ENCODE measurements around the gene POLQ. TPM values are rescaled to one million over a fixed set of nuclear protein-coding genes. Genes with fewer than 3 reads are reported as not detected.

POLQ gene
- polyA plus RNA-seq, 2 donors = 2.1 to 3.2 TPM

DNA sequence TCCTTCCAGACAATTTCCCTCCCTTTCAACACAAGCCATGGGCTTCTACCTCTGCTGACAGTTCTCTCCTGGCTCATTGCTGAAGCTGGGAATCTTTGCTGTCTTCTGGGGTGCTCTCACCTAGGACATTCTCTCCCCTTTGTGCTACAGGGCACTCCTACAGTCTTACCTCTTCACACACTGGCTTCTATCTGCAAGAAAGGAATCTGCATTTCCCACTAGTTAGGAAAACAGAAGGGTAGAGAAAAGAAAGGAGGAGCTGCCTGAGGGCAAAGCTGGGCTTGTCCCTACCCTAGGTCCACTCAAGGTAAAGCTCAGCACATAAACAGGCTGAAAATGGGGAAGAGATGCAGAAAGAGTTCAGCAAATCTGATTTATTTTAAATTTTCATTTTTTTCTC is 16.4 kb upstream of the POLQ start:
- H3K27me3 ChIP-seq (ENCODE audit: control insufficient read depth in 1 of 2, insufficient read depth in 2 of 2, low read length in 2 of 2) = no peaks in the 10 kb centered on the region
- H3K4me1 ChIP-seq (ENCODE audit: control insufficient read depth in 2 of 2, insufficient read depth in 2 of 2, low read length in 1 of 2) = no peaks in the 10 kb centered on the region
- H3K9me3 ChIP-seq (ENCODE audit: control insufficient read depth in 2 of 2, insufficient read depth in 1 of 2, low read depth in 1 of 2, low read length in 1 of 2) = no peaks in the 10 kb centered on the region
- H3K4me3 ChIP-seq (ENCODE audit: low read depth in 1 of 2, low read length in 2 of 2) = no peak overlapping the region
- no peak overlapping the region for H3K27ac ChIP-seq (ENCODE audit: low read depth in 2 of 2, low read length in 1 of 2)
- H3K36me3 ChIP-seq (ENCODE audit: control insufficient read depth in 2 of 2, insufficient read depth in 2 of 2, low read length in 1 of 2) = no peaks in the 10 kb centered on the region

DNA sequence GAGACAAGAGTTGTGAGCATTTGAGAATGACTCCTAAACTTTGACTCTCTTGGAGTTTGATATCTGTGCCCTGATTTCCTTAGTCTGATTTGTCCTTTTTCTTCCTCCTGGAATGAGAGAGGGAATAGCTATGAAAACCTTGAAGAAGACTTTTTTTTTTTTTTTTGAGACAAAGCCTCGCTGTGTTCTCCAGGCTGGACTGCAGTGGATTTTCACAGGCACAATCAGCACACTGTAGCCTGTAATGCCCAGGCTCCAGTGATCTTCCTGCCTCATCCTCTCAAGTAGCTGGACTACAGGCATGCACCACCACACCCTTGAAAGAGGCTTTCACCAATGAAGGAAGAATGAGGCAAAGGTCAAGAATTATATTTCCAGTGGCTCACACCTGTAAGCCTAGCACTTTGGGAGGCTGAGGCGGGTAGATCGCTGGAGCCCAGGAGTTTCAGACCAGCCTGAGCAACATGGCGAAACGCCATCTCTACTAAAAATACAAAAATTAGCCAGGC is 11.7 kb upstream of the POLQ start:
- Histone ChIP-seq H3K9me3 (ENCODE audit: control insufficient read depth in 2 of 2, insufficient read depth in 1 of 2, low read depth in 1 of 2, low read length in 1 of 2) (no peaks in the 10 kb centered on the region), H3K27ac (ENCODE audit: low read depth in 2 of 2, low read length in 1 of 2) (no peak overlapping the region), H3K4me1 (ENCODE audit: control insufficient read depth in 2 of 2, insufficient read depth in 2 of 2, low read length in 1 of 2) (no peaks in the 10 kb centered on the region), H3K36me3 (ENCODE audit: control insufficient read depth in 2 of 2, insufficient read depth in 2 of 2, low read length in 1 of 2) (no peaks in the 10 kb centered on the region), H3K4me3 (ENCODE audit: low read depth in 1 of 2, low read length in 2 of 2) (no peak overlapping the region), H3K27me3 (ENCODE audit: control insufficient read depth in 1 of 2, insufficient read depth in 2 of 2, low read length in 2 of 2) (no peaks in the 10 kb centered on the region)
- 89% methylated on average over 5 of the region's 5 CpGs for WGBS, 2 donors

DNA sequence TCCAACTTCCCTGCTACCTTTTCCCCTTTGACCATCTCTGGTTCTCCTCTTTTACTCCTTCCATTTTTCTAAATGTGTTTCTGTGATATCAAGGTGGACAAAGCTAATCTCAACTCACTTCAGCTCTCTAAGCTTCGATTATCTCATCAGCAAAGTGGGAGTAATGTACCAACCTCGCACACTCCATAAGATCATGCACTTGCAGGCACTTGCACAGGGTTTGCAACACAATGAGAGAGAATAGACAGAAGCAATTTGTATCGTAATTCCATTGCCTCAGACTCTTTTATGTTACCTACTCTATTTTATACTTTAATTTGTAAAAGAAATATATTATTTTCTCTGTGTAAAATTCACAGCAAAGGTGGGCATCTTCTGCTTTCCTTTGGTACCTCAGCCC is 7.0 kb upstream of the POLQ start:
- H3K4me1 ChIP-seq (ENCODE audit: control insufficient read depth in 2 of 2, insufficient read depth in 2 of 2, low read length in 1 of 2) = no peaks in the 10 kb centered on the region
- H3K36me3 ChIP-seq (ENCODE audit: control insufficient read depth in 2 of 2, insufficient read depth in 2 of 2, low read length in 1 of 2) = no peaks in the 10 kb centered on the region
- 75 to 84% methylated on average over 3 of the region's 3 CpGs for WGBS, 2 donors
- no peaks in the 10 kb centered on the region for H3K9me3 ChIP-seq (ENCODE audit: control insufficient read depth in 2 of 2, insufficient read depth in 1 of 2, low read depth in 1 of 2, low read length in 1 of 2)
- H3K27me3 ChIP-seq (ENCODE audit: control insufficient read depth in 1 of 2, insufficient read depth in 2 of 2, low read length in 2 of 2) = no peaks in the 10 kb centered on the region
- no peak overlapping the region for H3K4me3 ChIP-seq (ENCODE audit: low read depth in 1 of 2, low read length in 2 of 2)
- H3K27ac ChIP-seq (ENCODE audit: low read depth in 2 of 2, low read length in 1 of 2) = no peak overlapping the region

DNA sequence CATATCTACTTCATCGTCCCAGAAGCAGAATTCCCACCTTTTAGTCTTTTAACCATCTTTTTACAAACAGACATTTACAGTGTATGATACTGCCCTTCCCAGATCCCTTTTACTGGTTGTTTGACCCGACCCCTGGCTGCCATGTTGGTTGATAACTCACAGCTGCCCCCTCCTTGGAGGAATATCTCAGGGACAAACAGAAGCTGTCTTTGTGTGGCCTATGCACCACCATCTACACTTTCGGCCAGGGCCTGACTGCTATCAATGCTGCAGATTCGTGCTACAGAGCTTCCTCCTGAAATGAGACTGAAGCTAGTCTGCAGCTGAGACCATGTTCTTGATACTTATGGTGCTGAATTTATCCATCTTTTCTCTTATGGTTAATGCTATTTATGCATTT is 6.6 kb upstream of the POLQ start:
- Histone ChIP-seq H3K4me3 (ENCODE audit: low read depth in 1 of 2, low read length in 2 of 2) (no peak overlapping the region), H3K4me1 (ENCODE audit: control insufficient read depth in 2 of 2, insufficient read depth in 2 of 2, low read length in 1 of 2) (no peaks in the 10 kb centered on the region), H3K27ac (ENCODE audit: low read depth in 2 of 2, low read length in 1 of 2) (no peak overlapping the region), H3K27me3 (ENCODE audit: control insufficient read depth in 1 of 2, insufficient read depth in 2 of 2, low read length in 2 of 2) (no peaks in the 10 kb centered on the region), H3K9me3 (ENCODE audit: control insufficient read depth in 2 of 2, insufficient read depth in 1 of 2, low read depth in 1 of 2, low read length in 1 of 2) (no peaks in the 10 kb centered on the region), H3K36me3 (ENCODE audit: control insufficient read depth in 2 of 2, insufficient read depth in 2 of 2, low read length in 1 of 2) (no peaks in the 10 kb centered on the region)
- 48 to 67% methylated on average over 4 of the region's 4 CpGs for WGBS, 2 donors

DNA sequence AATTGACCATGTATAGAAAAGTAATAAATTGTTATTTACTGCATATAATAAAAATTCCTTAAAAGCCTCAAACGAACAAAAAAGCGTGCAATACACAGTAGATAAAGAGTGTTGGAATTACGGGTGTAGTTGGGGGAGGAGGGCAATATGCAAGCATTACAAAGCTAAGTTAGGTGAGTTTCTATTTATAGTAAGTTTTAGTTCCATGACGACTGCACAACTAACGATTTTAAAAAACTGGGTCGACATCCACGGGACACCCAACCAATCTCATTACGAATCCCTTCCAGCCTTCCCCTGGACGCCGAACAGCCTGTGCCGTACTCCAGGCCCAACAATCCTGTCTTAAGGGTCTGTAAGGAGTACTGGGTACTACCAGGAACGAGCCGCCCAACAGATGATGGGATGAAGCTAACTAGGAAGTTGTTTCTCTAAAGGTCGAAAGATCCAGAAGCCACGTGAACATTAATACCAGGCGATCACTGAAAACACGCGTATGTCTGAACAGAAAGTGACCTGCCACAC is 677 bp downstream of the POLQ start:
- peaks cover 0 to 5% of the 10 kb centered on the region in 2 donors for H3K4me1 ChIP-seq (ENCODE audit: control insufficient read depth in 2 of 2, insufficient read depth in 2 of 2, low read length in 1 of 2)
- WGBS, 2 donors = 2 to 5% methylated on average over 18 of the region's 18 CpGs
- H3K27ac ChIP-seq (ENCODE audit: low read depth in 2 of 2, low read length in 1 of 2) = no peak overlapping the region
- no peaks in the 10 kb centered on the region for H3K27me3 ChIP-seq (ENCODE audit: control insufficient read depth in 1 of 2, insufficient read depth in 2 of 2, low read length in 2 of 2)
- no peaks in the 10 kb centered on the region for H3K36me3 ChIP-seq (ENCODE audit: control insufficient read depth in 2 of 2, insufficient read depth in 2 of 2, low read length in 1 of 2)
- peak overlapping the region; percentile 62 to 84 for H3K4me3 ChIP-seq (ENCODE audit: low read depth in 1 of 2, low read length in 2 of 2)
- no peaks in the 10 kb centered on the region for H3K9me3 ChIP-seq (ENCODE audit: control insufficient read depth in 2 of 2, insufficient read depth in 1 of 2, low read depth in 1 of 2, low read length in 1 of 2)

DNA sequence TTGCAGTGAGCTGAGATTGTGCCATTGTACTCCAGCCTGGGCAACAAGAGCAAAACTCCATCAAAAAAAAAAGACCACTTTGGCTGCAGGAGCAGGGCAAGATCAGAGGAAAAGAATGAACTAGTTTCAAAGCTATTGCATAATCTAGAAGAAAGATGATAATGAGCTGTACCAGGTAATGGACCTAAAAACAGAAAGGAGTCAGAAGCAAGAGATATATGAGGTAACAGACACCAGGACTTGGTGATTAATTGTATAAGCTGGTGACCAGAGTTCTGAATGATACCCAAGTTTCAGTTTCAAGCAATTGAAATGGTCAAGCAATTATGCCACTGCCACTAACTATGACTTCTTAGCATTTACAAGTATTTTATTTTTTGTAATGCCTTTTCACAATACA is 2.9 kb downstream of the POLQ start:
- no peaks in the 10 kb centered on the region for H3K36me3 ChIP-seq (ENCODE audit: control insufficient read depth in 2 of 2, insufficient read depth in 2 of 2, low read length in 1 of 2)
- H3K27me3 ChIP-seq (ENCODE audit: control insufficient read depth in 1 of 2, insufficient read depth in 2 of 2, low read length in 2 of 2) = no peaks in the 10 kb centered on the region
- H3K4me3 ChIP-seq (ENCODE audit: low read depth in 1 of 2, low read length in 2 of 2) = no peak overlapping the region
- peaks cover 0 to 5% of the 10 kb centered on the region in 2 donors for H3K4me1 ChIP-seq (ENCODE audit: control insufficient read depth in 2 of 2, insufficient read depth in 2 of 2, low read length in 1 of 2)
- H3K27ac ChIP-seq (ENCODE audit: low read depth in 2 of 2, low read length in 1 of 2) = no peak overlapping the region
- no peaks in the 10 kb centered on the region for H3K9me3 ChIP-seq (ENCODE audit: control insufficient read depth in 2 of 2, insufficient read depth in 1 of 2, low read depth in 1 of 2, low read length in 1 of 2)

DNA sequence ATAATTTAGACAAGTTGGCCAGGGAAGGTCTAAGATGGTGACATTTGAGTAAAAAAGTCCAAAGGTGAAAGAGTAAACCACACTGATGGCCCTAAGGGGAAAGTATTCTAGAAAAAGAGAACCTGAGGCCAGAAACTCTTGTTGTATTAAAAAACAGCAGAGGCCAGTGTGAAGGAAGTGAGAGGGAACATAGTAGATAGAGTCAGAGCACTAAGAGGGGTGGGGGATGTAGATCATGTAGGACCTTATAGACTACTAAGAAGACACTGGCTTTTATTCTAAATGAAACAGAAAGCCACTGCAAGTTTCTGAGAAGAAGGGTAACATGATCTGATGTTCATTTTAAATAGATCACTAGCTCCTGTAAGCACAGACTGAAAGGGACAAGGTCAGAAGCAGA is 14.5 kb downstream of the POLQ start:
- Histone ChIP-seq H3K27me3 (ENCODE audit: control insufficient read depth in 1 of 2, insufficient read depth in 2 of 2, low read length in 2 of 2) (no peaks in the 10 kb centered on the region), H3K9me3 (ENCODE audit: control insufficient read depth in 2 of 2, insufficient read depth in 1 of 2, low read depth in 1 of 2, low read length in 1 of 2) (no peaks in the 10 kb centered on the region), H3K4me1 (ENCODE audit: control insufficient read depth in 2 of 2, insufficient read depth in 2 of 2, low read length in 1 of 2) (no peaks in the 10 kb centered on the region), H3K4me3 (ENCODE audit: low read depth in 1 of 2, low read length in 2 of 2) (no peak overlapping the region), H3K27ac (ENCODE audit: low read depth in 2 of 2, low read length in 1 of 2) (no peak overlapping the region), H3K36me3 (ENCODE audit: control insufficient read depth in 2 of 2, insufficient read depth in 2 of 2, low read length in 1 of 2) (no peaks in the 10 kb centered on the region)

DNA sequence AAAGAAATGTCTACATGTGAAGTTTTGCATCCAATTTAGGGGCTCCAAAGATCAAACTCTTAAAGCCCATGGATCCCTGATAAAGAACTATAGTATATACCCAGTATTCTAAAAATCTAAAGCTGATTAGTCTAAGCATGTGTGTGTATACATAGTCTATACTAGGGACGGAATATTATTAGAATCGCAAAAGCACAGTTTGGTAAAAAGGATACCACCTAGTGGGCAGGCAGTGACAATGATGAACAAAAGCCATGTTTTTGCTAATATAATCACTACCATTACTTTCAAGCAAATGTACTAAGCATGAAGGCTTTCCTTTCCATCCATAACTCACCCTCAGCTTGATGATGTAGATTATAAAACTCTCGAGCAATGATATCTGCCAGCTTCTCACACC is 16.5 kb downstream of the POLQ start:
- Histone ChIP-seq H3K27me3 (ENCODE audit: control insufficient read depth in 1 of 2, insufficient read depth in 2 of 2, low read length in 2 of 2) (no peaks in the 10 kb centered on the region), H3K36me3 (ENCODE audit: control insufficient read depth in 2 of 2, insufficient read depth in 2 of 2, low read length in 1 of 2) (no peaks in the 10 kb centered on the region), H3K4me3 (ENCODE audit: low read depth in 1 of 2, low read length in 2 of 2) (no peak overlapping the region), H3K4me1 (ENCODE audit: control insufficient read depth in 2 of 2, insufficient read depth in 2 of 2, low read length in 1 of 2) (no peaks in the 10 kb centered on the region), H3K27ac (ENCODE audit: low read depth in 2 of 2, low read length in 1 of 2) (no peak overlapping the region), H3K9me3 (ENCODE audit: control insufficient read depth in 2 of 2, insufficient read depth in 1 of 2, low read depth in 1 of 2, low read length in 1 of 2) (no peaks in the 10 kb centered on the region)
- WGBS, 2 donors = 60 to 62% methylated on average over 3 of the region's 3 CpGs

DNA sequence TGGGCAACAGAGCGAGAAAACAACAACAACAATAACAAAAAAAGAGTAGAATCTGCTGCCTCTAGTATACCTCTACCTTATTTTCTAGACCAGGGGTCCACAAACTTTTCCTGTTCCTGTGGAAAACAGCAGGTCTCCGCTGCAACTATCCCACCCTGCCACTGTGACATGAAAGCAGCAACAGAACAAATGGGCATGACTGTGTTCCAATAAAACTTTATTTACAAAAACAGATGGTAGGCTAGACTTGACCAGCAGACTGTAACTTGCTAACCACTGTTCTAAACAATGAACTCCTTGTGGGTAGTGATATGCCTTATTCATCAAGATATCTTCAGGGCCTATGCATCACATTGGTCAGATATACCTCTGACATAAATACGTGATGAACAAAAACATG is 25.3 kb downstream of the POLQ start:
- no peaks in the 10 kb centered on the region for H3K9me3 ChIP-seq (ENCODE audit: control insufficient read depth in 2 of 2, insufficient read depth in 1 of 2, low read depth in 1 of 2, low read length in 1 of 2)
- no peaks in the 10 kb centered on the region for H3K4me1 ChIP-seq (ENCODE audit: control insufficient read depth in 2 of 2, insufficient read depth in 2 of 2, low read length in 1 of 2)
- H3K27me3 ChIP-seq (ENCODE audit: control insufficient read depth in 1 of 2, insufficient read depth in 2 of 2, low read length in 2 of 2) = no peaks in the 10 kb centered on the region
- H3K36me3 ChIP-seq (ENCODE audit: control insufficient read depth in 2 of 2, insufficient read depth in 2 of 2, low read length in 1 of 2) = no peaks in the 10 kb centered on the region
- 97 to 99% methylated on average over 3 of the region's 3 CpGs for WGBS, 2 donors
- no peak overlapping the region for H3K4me3 ChIP-seq (ENCODE audit: low read depth in 1 of 2, low read length in 2 of 2)
- no peak overlapping the region for H3K27ac ChIP-seq (ENCODE audit: low read depth in 2 of 2, low read length in 1 of 2)

DNA sequence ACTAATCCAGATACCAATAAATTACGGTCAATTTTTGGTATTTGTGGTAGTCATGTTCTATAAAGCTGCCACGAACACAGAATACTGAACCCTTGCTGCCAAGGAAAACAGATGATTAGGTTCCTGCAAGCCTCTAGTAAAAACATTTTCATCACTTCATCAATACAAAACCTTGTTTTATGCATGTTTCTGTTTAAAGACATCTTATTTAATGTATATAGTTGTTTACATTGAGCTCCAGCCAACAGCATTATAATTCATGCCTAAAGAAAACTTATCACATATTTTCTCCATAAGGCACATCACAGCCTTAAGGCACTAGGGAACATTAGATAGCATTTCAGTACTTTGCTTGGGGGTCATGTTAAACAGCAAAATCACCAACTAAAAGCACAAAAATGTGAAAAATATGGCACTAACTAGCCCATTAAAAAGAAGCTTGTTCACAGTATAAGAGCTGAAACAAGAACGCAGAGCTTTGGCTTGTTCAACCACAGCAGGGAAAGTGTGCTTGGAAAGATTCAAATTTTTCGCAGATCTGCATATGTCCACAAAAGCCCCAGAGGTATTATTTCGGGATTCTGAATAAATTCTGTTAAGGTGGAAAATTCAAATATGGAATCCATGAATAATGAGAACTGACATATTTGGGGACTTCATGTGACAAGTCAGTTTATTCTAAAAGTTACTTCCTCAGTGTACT is 27.7 kb downstream of the POLQ start:
- no peak overlapping the region for H3K4me3 ChIP-seq (ENCODE audit: low read depth in 1 of 2, low read length in 2 of 2)
- H3K27me3 ChIP-seq (ENCODE audit: control insufficient read depth in 1 of 2, insufficient read depth in 2 of 2, low read length in 2 of 2) = no peaks in the 10 kb centered on the region
- peaks cover 0 to 3% of the 10 kb centered on the region in 2 donors for H3K9me3 ChIP-seq (ENCODE audit: control insufficient read depth in 2 of 2, insufficient read depth in 1 of 2, low read depth in 1 of 2, low read length in 1 of 2)
- no peaks in the 10 kb centered on the region for H3K36me3 ChIP-seq (ENCODE audit: control insufficient read depth in 2 of 2, insufficient read depth in 2 of 2, low read length in 1 of 2)
- 82 to 87% methylated on average over 5 of the region's 5 CpGs for WGBS, 2 donors
- no peaks in the 10 kb centered on the region for H3K4me1 ChIP-seq (ENCODE audit: control insufficient read depth in 2 of 2, insufficient read depth in 2 of 2, low read length in 1 of 2)
- H3K27ac ChIP-seq (ENCODE audit: low read depth in 2 of 2, low read length in 1 of 2) = no peak overlapping the region
